ENCODE measurements around the gene OLFM1.
"Not testable (repeated sequence)": the region's sequence is repeated elsewhere in the genome, so short reads cannot be mapped to it uniquely, and the experiment has no call there.

The OLFM1 gene

DNA sequence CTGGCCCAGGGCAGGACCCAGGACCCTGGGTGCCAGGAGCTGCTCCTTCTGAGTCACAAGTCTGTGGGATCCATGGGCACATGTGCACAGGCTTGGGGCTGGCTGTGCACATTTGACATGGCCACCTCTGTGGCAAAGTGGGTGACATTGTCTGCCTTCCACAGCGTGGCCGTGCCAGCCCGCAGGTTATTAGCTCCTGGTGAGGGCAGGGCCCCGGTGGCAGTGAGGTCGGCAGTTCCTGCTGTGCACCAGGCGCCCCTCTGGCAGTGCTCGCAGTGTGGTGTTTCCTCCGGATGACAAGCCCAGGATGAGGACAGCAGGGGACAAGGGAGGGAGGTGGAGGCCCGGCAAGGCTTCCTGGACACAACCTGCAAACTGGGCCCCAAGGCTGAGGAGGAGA lies 60.5 kb downstream of the OLFM1 start:
- WGBS, 2 experiments (ENCODE audit: insufficient coverage in 2 of 2), result 79 to 89% methylated on average over 8 of the region's 9 CpGs

GRCh38 chr9:135148386-135148785 lies 60.9 kb downstream of the OLFM1 start:
- whole genome bisulfite sequencing, 2 experiments (ENCODE audit: insufficient coverage in 2 of 2), result 91 to 92% methylated on average over 6 to 7 of the region's 7 CpGs
- no peak overlapping the region for H3K27ac ChIP-seq (ENCODE audit: low read depth, low read length, severe bottlenecking)
- H3K4me1 ChIP-seq (ENCODE audit: control insufficient read depth, insufficient read depth, low read length, poor library complexity, severe bottlenecking), result peaks cover 8% of the 10 kb centered on the region
- no peaks in the 10 kb centered on the region for H3K9me3 ChIP-seq (ENCODE audit: control insufficient read depth, low read length)
- no peak overlapping the region for H3K4me3 ChIP-seq (ENCODE audit: extremely low read depth, insufficient read depth, low read length, poor library complexity, severe bottlenecking)
- no peaks in the 10 kb centered on the region for H3K36me3 ChIP-seq (ENCODE audit: control insufficient read depth, insufficient read depth, low read length)

More for the DNA sequence above, 60.5 kb downstream of the OLFM1 start:
- Histone ChIP-seq H3K9me3 (ENCODE audit: control insufficient read depth, low read length) (no peaks in the 10 kb centered on the region), H3K4me1 (ENCODE audit: control insufficient read depth, insufficient read depth, low read length, poor library complexity, severe bottlenecking) (peaks cover 8% of the 10 kb centered on the region), H3K27ac (ENCODE audit: low read depth, low read length, severe bottlenecking) (no peak overlapping the region), H3K4me3 (ENCODE audit: extremely low read depth, insufficient read depth, low read length, poor library complexity, severe bottlenecking) (no peak overlapping the region), H3K36me3 (ENCODE audit: control insufficient read depth, insufficient read depth, low read length) (no peaks in the 10 kb centered on the region)

DNA sequence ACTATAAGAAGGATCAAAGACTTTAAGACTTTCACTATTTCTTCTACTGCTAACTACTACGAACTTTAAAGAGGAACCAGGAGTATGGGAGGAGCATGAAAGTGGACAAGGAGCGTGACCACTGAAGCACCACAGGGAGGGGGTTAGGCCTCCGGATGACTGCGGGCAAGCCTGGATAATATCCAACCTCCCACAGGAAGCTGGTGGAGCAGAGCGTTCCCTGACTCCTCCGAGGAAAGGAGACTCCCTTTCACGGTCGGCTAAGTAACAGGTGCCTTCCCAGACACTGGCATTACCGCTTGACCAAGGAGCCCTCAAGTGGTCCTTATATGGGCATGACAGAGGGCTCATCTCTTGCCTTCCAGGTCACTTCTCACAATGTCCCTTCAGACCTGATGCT lies 62.4 kb downstream of the OLFM1 start:
- not testable (repeated sequence) for H3K4me3 ChIP-seq (ENCODE audit: extremely low read depth, insufficient read depth, low read length, poor library complexity, severe bottlenecking); H3K27ac ChIP-seq (ENCODE audit: low read depth, low read length, severe bottlenecking); H3K4me1 ChIP-seq (ENCODE audit: control insufficient read depth, insufficient read depth, low read length, poor library complexity, severe bottlenecking); H3K36me3 ChIP-seq (ENCODE audit: control insufficient read depth, insufficient read depth, low read length); H3K9me3 ChIP-seq (ENCODE audit: control insufficient read depth, low read length)
- WGBS, 2 experiments (ENCODE audit: insufficient coverage in 2 of 2), result 77 to 86% methylated on average over 4 to 5 of the region's 9 CpGs

DNA sequence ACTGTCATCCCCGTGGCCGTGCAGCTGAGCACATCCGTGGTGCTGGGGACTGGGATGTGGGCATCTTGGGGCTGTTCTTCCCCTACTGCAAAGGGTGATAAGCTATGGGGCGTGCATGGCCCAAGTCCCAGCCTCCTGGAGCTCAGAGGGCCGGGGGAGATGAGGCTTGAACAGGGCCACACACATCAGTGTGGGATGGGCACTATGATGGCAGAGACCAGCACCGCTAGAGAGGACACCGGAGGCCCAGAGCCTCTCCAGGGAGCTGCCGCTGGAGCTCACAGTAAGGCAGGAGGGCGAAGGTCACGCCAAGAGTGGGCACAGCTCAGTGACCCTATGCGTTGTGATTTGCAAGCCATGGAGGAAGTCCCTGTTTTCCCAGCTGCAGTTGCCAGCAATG lies 63.5 kb downstream of the OLFM1 start:
- no peaks in the 10 kb centered on the region for H3K9me3 ChIP-seq (ENCODE audit: control insufficient read depth, low read length)
- peaks cover 8% of the 10 kb centered on the region for H3K4me1 ChIP-seq (ENCODE audit: control insufficient read depth, insufficient read depth, low read length, poor library complexity, severe bottlenecking)
- 91 to 95% methylated on average over 8 to 9 of the region's 11 CpGs for WGBS, 2 experiments (ENCODE audit: insufficient coverage in 2 of 2)
- H3K27ac ChIP-seq (ENCODE audit: low read depth, low read length, severe bottlenecking), result no peak overlapping the region
- no peak overlapping the region for H3K4me3 ChIP-seq (ENCODE audit: extremely low read depth, insufficient read depth, low read length, poor library complexity, severe bottlenecking)
- H3K36me3 ChIP-seq (ENCODE audit: control insufficient read depth, insufficient read depth, low read length), result no peaks in the 10 kb centered on the region

DNA sequence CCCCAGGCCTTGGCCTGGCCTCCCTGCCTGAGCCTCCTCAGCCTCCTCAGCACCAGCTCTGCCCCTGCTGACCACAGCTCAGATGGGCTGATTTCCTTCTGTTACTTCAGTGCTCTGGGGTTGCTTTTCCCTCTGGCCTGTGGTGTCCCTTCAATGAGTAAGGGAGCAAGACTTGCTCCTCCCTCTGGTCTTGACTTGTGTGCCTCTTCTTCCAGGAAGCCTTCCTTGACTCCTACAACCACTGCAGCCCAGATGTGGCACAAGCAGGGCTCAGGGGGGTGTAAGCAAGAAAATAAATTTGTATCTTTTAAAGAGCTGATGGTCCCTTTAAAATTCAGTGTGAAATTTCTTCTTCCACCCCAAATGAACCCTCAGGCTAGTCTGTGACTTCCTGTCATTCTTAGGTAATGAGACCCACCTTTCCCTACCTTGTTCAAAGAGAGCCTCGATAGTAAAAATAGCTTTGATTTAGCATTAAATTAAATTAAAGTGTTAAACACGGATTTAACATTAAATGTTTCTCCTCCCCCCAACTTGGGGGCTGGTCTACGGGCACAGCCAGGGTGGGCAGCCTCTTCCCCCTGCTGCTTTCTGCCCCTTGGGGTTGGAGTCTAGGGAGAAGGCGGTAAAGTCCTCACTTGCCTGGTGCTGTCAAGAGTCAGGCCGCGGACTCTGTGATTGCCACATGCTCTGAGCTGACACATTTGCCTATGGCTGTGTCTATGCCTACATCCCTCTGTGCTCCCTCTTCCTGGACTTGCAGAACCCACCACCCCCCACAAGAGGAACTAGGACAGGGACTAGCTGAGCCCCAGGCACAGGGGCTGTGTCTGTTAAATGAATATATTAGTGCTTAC lies 64.5 kb downstream of the OLFM1 start:
- Histone ChIP-seq H3K36me3 (ENCODE audit: control insufficient read depth, insufficient read depth, low read length) (no peaks in the 10 kb centered on the region), H3K4me1 (ENCODE audit: control insufficient read depth, insufficient read depth, low read length, poor library complexity, severe bottlenecking) (peaks cover 8% of the 10 kb centered on the region), H3K27ac (ENCODE audit: low read depth, low read length, severe bottlenecking) (no peak overlapping the region), H3K9me3 (ENCODE audit: control insufficient read depth, low read length) (no peaks in the 10 kb centered on the region), H3K4me3 (ENCODE audit: extremely low read depth, insufficient read depth, low read length, poor library complexity, severe bottlenecking) (no peak overlapping the region)
- WGBS, 2 experiments (ENCODE audit: insufficient coverage in 2 of 2), result 52 to 100% methylated on average over 1 to 3 of the region's 6 CpGs

- WGBS, 2 experiments (ENCODE audit: insufficient coverage in 2 of 2), result 54 to 64% methylated on average over 9 to 16 of the region's 17 CpGs
- Histone ChIP-seq H3K4me1 (ENCODE audit: control insufficient read depth, insufficient read depth, low read length, poor library complexity, severe bottlenecking) (peaks cover 8% of the 10 kb centered on the region), H3K27ac (ENCODE audit: low read depth, low read length, severe bottlenecking) (no peak overlapping the region), H3K36me3 (ENCODE audit: control insufficient read depth, insufficient read depth, low read length) (no peaks in the 10 kb centered on the region), H3K9me3 (ENCODE audit: control insufficient read depth, low read length) (no peaks in the 10 kb centered on the region), H3K4me3 (ENCODE audit: extremely low read depth, insufficient read depth, low read length, poor library complexity, severe bottlenecking) (no peak overlapping the region)
These were observed 65.3 kb downstream of the OLFM1 start for GRCh38 chr9:135152614-135153334.

- Histone ChIP-seq H3K9me3 (ENCODE audit: control insufficient read depth, low read length) (no peaks in the 10 kb centered on the region), H3K36me3 (ENCODE audit: control insufficient read depth, insufficient read depth, low read length) (no peaks in the 10 kb centered on the region), H3K4me1 (ENCODE audit: control insufficient read depth, insufficient read depth, low read length, poor library complexity, severe bottlenecking) (peaks cover 8% of the 10 kb centered on the region), H3K4me3 (ENCODE audit: extremely low read depth, insufficient read depth, low read length, poor library complexity, severe bottlenecking) (no peak overlapping the region), H3K27ac (ENCODE audit: low read depth, low read length, severe bottlenecking) (no peak overlapping the region)
- WGBS, 2 experiments (ENCODE audit: insufficient coverage in 2 of 2), result 79 to 93% methylated on average over 6 to 9 of the region's 11 CpGs
These were observed 66.7 kb downstream of the OLFM1 start for GRCh38 chr9:135154050-135154615.

DNA sequence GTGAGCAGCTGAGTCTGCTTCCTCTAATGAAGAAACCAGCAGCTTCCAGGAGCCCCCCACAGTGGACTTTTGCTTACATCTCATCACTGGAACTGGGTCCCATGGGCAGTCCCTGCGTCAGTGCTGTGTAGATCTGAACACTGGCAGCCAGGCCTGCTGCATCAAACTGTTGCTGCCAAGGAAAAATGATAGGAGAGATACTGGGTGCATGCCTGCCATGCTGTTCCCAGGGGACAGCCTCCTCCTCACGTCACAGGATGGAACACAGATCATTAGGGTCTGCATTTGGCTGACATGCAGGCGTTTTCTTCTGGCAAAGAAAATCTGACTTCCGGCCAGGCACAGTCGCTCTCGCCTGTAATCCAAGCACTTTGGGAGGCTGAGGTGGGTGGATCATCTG lies 67.9 kb downstream of the OLFM1 start:
- H3K4me1 ChIP-seq (ENCODE audit: control insufficient read depth, insufficient read depth, low read length, poor library complexity, severe bottlenecking), result peaks cover 8% of the 10 kb centered on the region
- H3K27ac ChIP-seq (ENCODE audit: low read depth, low read length, severe bottlenecking), result no peak overlapping the region
- H3K4me3 ChIP-seq (ENCODE audit: extremely low read depth, insufficient read depth, low read length, poor library complexity, severe bottlenecking), result no peak overlapping the region
- no peaks in the 10 kb centered on the region for H3K36me3 ChIP-seq (ENCODE audit: control insufficient read depth, insufficient read depth, low read length)
- no peaks in the 10 kb centered on the region for H3K9me3 ChIP-seq (ENCODE audit: control insufficient read depth, low read length)
- 93 to 96% methylated on average over 5 to 6 of the region's 6 CpGs for WGBS, 2 experiments (ENCODE audit: insufficient coverage in 2 of 2)

- Histone ChIP-seq H3K4me1 (ENCODE audit: control insufficient read depth, insufficient read depth, low read length, poor library complexity, severe bottlenecking) (peaks cover 6% of the 10 kb centered on the region), H3K36me3 (ENCODE audit: control insufficient read depth, insufficient read depth, low read length) (no peaks in the 10 kb centered on the region), H3K4me3 (ENCODE audit: extremely low read depth, insufficient read depth, low read length, poor library complexity, severe bottlenecking) (no peak overlapping the region), H3K9me3 (ENCODE audit: control insufficient read depth, low read length) (no peaks in the 10 kb centered on the region), H3K27ac (ENCODE audit: low read depth, low read length, severe bottlenecking) (no peak overlapping the region)
- 32 to 33% methylated on average over 14 to 20 of the region's 20 CpGs for WGBS, 2 experiments (ENCODE audit: insufficient coverage in 2 of 2)
These were observed 69.3 kb downstream of the OLFM1 start for GRCh38 chr9:135156525-135157510.

Data from mesodermal cell (in vitro differentiated cells).